Cardiac fibroblast (primary cell): ENCODE results near the gene LRP11.

ENCODE experiments used
- DNase-seq, 2 donors: peaks; one replicate each; pipeline versions ENCODE4 v3.0.0 to v3.0.0-alpha.2; 2010; ENCODE audit warnings: low read depth in 2 of 2
- H3K4me3 ChIP-seq, 2 donors: replicated peaks in 1 of 2; 1 replicate in 1 of 2; 2 replicates in 1 of 2; pipeline ENCODE4 v1.5.1; 2011; ENCODE audit warnings: low read depth in 2 of 2, low read length in 2 of 2, mild to moderate bottlenecking in 2 of 2, moderate library complexity in 1 of 2
- CTCF ChIP-seq: IDR thresholded peaks from one replicate; pipeline ENCODE4 v1.5.1; 2011; ENCODE audit warnings: low read depth, mild to moderate bottlenecking, low read length, inconsistent platforms

The LRP11 gene

GRCh38 chr6:149821492-149821891, 42.7 kb downstream of the LRP11 start:
- H3K4me3 ChIP-seq: no peak overlapping the region
- TF ChIP-seq CTCF: no peak
- DNase-seq: no peak

GRCh38 chr6:149820506-149820905, 43.7 kb downstream of the LRP11 start:
- H3K4me3 ChIP-seq: no peak overlapping the region
- no peak for DNase-seq
- TF ChIP-seq CTCF: no peak

GRCh38 chr6:149815788-149816187, 48.4 kb downstream of the LRP11 start:
- TF ChIP-seq CTCF: no peak
- no peak for DNase-seq
- no peak overlapping the region for H3K4me3 ChIP-seq

GRCh38 chr6:149813351-149813750, 50.8 kb downstream of the LRP11 start:
- H3K4me3 ChIP-seq: no peak overlapping the region
- no peak for DNase-seq
- no peak for TF ChIP-seq CTCF

GRCh38 chr6:149809798-149810197, 54.4 kb downstream of the LRP11 start:
- H3K4me3 ChIP-seq: no peak overlapping the region
- no peak for DNase-seq
- TF ChIP-seq CTCF: no peak

GRCh38 chr6:149806127-149806526, 58.0 kb downstream of the LRP11 start:
- DNase-seq: no peak
- TF ChIP-seq CTCF: no peak

GRCh38 chr6:149783551-149783950, 80.6 kb downstream of the LRP11 start:
- no peak for DNase-seq
- no peak overlapping the region for H3K4me3 ChIP-seq
- TF ChIP-seq CTCF: no peak

More at GRCh38 chr6:149806127-149806526, 58.0 kb downstream of the LRP11 start:
- no peak overlapping the region for H3K4me3 ChIP-seq
